ENCODE measurements around the gene LRRC43.

The LRRC43 gene

GRCh38 chr12:122182887-122183587 lies at the start of gene LRRC43:
Gene LRRC43 (plus strand): TSS chr12:122183123. CDS start chr12:122183145, 22 bp downstream.
- no peak for DNase-seq (ENCODE audit: low read depth)

GRCh38 chr12:122133192-122133950 lies 49.6 kb upstream of the LRRC43 start:
- DNase-seq (ENCODE audit: low read depth) = no peak

- DNase-seq (ENCODE audit: low read depth) = no peak
These were observed 47.4 kb upstream of the LRRC43 start for GRCh38 chr12:122135437-122136031.

- DNase-seq (ENCODE audit: low read depth) = no peak
These were observed 45.7 kb upstream of the LRRC43 start for GRCh38 chr12:122137229-122137628.

GRCh38 chr12:122137681-122138080 lies 45.2 kb upstream of the LRRC43 start:
- no peak for DNase-seq (ENCODE audit: low read depth)

- no peak for DNase-seq (ENCODE audit: low read depth)
These were observed 44.7 kb upstream of the LRRC43 start for GRCh38 chr12:122138181-122138580.

- no peak for DNase-seq (ENCODE audit: low read depth)
These were observed 44.3 kb upstream of the LRRC43 start for GRCh38 chr12:122138616-122139015.

- DNase-seq (ENCODE audit: low read depth) = no peak
These were observed 43.7 kb upstream of the LRRC43 start for GRCh38 chr12:122139266-122139665.

- no peak for DNase-seq (ENCODE audit: low read depth)
These were observed 43.0 kb upstream of the LRRC43 start for GRCh38 chr12:122139941-122140340.

GRCh38 chr12:122140467-122141257 lies 42.3 kb upstream of the LRRC43 start:
- no peak for DNase-seq (ENCODE audit: low read depth)

GRCh38 chr12:122141911-122142725 lies 40.8 kb upstream of the LRRC43 start:
- DNase-seq (ENCODE audit: low read depth) = no peak

- no peak for DNase-seq (ENCODE audit: low read depth)
These were observed 40.1 kb upstream of the LRRC43 start for GRCh38 chr12:122142857-122143256.

- no peak for DNase-seq (ENCODE audit: low read depth)
These were observed 38.0 kb upstream of the LRRC43 start for GRCh38 chr12:122144885-122145284.

GRCh38 chr12:122145505-122146330 lies 37.2 kb upstream of the LRRC43 start:
- DNase-seq (ENCODE audit: low read depth) = no peak

- no peak for DNase-seq (ENCODE audit: low read depth)
These were observed 35.2 kb upstream of the LRRC43 start for GRCh38 chr12:122147514-122148290.

- DNase-seq (ENCODE audit: low read depth) = no peak
These were observed 34.3 kb upstream of the LRRC43 start for GRCh38 chr12:122148657-122149056.

- DNase-seq (ENCODE audit: low read depth) = no peak
These were observed 32.7 kb upstream of the LRRC43 start for GRCh38 chr12:122150127-122150681.

- DNase-seq (ENCODE audit: low read depth) = no peak
These were observed 30.2 kb upstream of the LRRC43 start for GRCh38 chr12:122152754-122153153.

- no peak for DNase-seq (ENCODE audit: low read depth)
These were observed 27.2 kb upstream of the LRRC43 start for GRCh38 chr12:122155705-122156104.

All from activated T-cell treated with anti-CD3 and anti-CD28 coated beads for 24 hours (primary cell).